GM18861 (cell line): Measurements from ENCODE around the gene OR7G2.
"Not testable (repeated sequence)": the region's sequence is repeated elsewhere in the genome, so short reads cannot be mapped to it uniquely, and the experiment has no call there.

Source experiments
- ATAC-seq: cut with Tn5 transposase; IDR thresholded peaks from one replicate; pipeline ENCODE4 v1.9.1; 2021; ENCODE audit not compliant: unreplicated experiment

OR7G2 gene

GRCh38 chr19:9075064-9075949 lies 32.0 kb downstream of the OR7G2 start:
- ATAC-seq, result no peak

GRCh38 chr19:9073806-9074205 lies 33.5 kb downstream of the OR7G2 start:
- no peak for ATAC-seq

- not testable (repeated sequence) for ATAC-seq
These were observed 35.6 kb downstream of the OR7G2 start for GRCh38 chr19:9071720-9072119.

- no peak for ATAC-seq
These were observed 37.2 kb downstream of the OR7G2 start for GRCh38 chr19:9070066-9070465.

- no peak for ATAC-seq
These were observed 41.7 kb downstream of the OR7G2 start for GRCh38 chr19:9065457-9066014.

- ATAC-seq, result no peak
These were observed 45.4 kb downstream of the OR7G2 start for GRCh38 chr19:9061879-9062278.

- ATAC-seq, result no peak
These were observed 46.5 kb downstream of the OR7G2 start for GRCh38 chr19:9060564-9061340.

GRCh38 chr19:9058905-9059667 lies 48.2 kb downstream of the OR7G2 start:
- no peak for ATAC-seq

- ATAC-seq, result no peak
These were observed 49.6 kb downstream of the OR7G2 start for GRCh38 chr19:9057505-9058258.

GRCh38 chr19:9056131-9056530 lies 51.1 kb downstream of the OR7G2 start:
- ATAC-seq, result not testable (repeated sequence)

GRCh38 chr19:9054765-9055164 lies 52.5 kb downstream of the OR7G2 start:
- ATAC-seq, result no peak

- no peak for ATAC-seq
These were observed 53.1 kb downstream of the OR7G2 start for GRCh38 chr19:9054207-9054606.

GRCh38 chr19:9053674-9054073 lies 53.6 kb downstream of the OR7G2 start:
- not testable (repeated sequence) for ATAC-seq

GRCh38 chr19:9052894-9053293 lies 54.4 kb downstream of the OR7G2 start:
- no peak for ATAC-seq
